HepG2 (cell line): ENCODE data around the gene ATP1A1. TPM values are rescaled to one million over a fixed set of nuclear protein-coding genes. Genes with fewer than 3 reads are reported as not detected.

Experiments used
- ATAC-seq: fragments of 200-7000 bp; cut with Tn5 transposase; 3 replicates; pipeline ENCODE4 v1.9.1; 2020; ENCODE audit warnings: mild to moderate bottlenecking, moderate library complexity
- BruUV-seq: library from RNA; stranded (reverse); fragments of 400-500 nt; replicated peaks from 2 replicates; lab custom pipeline; 2021; lab: Mats Ljungman, UMichigan
- CTCF ChIA-PET: fragments of 300-600 bp; formaldehyde crosslinking; extraction: SDS; loops from one replicate; lab custom pipeline; 2021; ENCODE audit warnings: low total read pairs, inconsistent platforms, low intra/inter-chr PET ratio; lab: Yijun Ruan, JAX
- POLR2A ChIA-PET: fragments of 350-600 bp; sonication (Branson Sonifier 250); formaldehyde crosslinking; loops from one replicate; lab custom pipeline; 2020; ENCODE audit warnings: antibody characterized with exemption, inconsistent platforms; lab: Yijun Ruan, JAX
- DNase-seq: peaks from one replicate; pipeline ENCODE4 v3.0.0-alpha.2; 2015; ENCODE audit warnings: low spot score
- FAIRE-seq: peaks from 3 replicates; lab custom pipeline; 2011; peaks lifted over from hg19 to GRCh38; lab: Jason Lieb, UNC
- H2AFZ ChIP-seq: one replicate; pipeline ENCODE4 v1.6.1; 2011; ENCODE audit warnings: low read length, inconsistent platforms
- H3K27ac ChIP-seq: fragments of 300-600 bp; 3 replicates; pipeline ENCODE4 v1.8.0; 2011; ENCODE audit warnings: mixed run types, mild to moderate bottlenecking, mixed read lengths, low read length, inconsistent platforms; ENCODE audit not compliant: insufficient read depth; ENCODE audit errors: extremely low read length
- H3K27me3 ChIP-seq, 2 experiments: fragments of 200-600 bp in 1 of 2; 2 replicates in 1 of 2; 3 replicates in 1 of 2; pipeline versions ENCODE4 v1.6.0 to v1.8.0; 2011; ENCODE audit warnings: low read length in 2 of 2, mild to moderate bottlenecking in 2 of 2, moderate library complexity in 2 of 2, inconsistent platforms in 1 of 2; ENCODE audit not compliant: insufficient read depth in 2 of 2, control insufficient read depth in 1 of 2
- H3K36me3 ChIP-seq, 2 experiments: fragments of 200-600 bp in 1 of 2; replicated peaks in 1 of 2; 2 replicates in 1 of 2; 3 replicates in 1 of 2; pipeline versions ENCODE4 v1.5.1 to v1.8.0; 2011; ENCODE audit warnings: low read length in 2 of 2, inconsistent platforms in 1 of 2; ENCODE audit not compliant: insufficient read depth in 2 of 2, control insufficient read depth in 1 of 2
- H3K4me1 ChIP-seq: 2 replicates; pipeline ENCODE4 v1.5.1; 2012; ENCODE audit warnings: low read length, inconsistent platforms; ENCODE audit not compliant: insufficient read depth
- H3K4me2 ChIP-seq: 2 replicates; pipeline ENCODE4 v1.6.0; 2011; ENCODE audit warnings: low read depth, low read length, inconsistent platforms
- H3K4me3 ChIP-seq, 3 experiments: fragments of 200-600 bp in 1 of 3; sonication (generic), shearing (Covaris generic) in 1 of 3; replicated peaks in 1 of 3; 2 replicates each; pipeline ENCODE4 v1.5.1; 2011 to 2016; ENCODE audit warnings: low read length in 3 of 3, inconsistent platforms in 2 of 3, low read depth in 2 of 3, mild to moderate bottlenecking in 2 of 3, control low read depth in 1 of 3, mixed read lengths in 1 of 3; ENCODE audit not compliant: insufficient read depth in 1 of 3
- H3K79me2 ChIP-seq: one replicate; pipeline ENCODE4 v1.6.1; 2011; ENCODE audit warnings: low read length, inconsistent platforms; ENCODE audit not compliant: insufficient read depth
- H3K9ac ChIP-seq: 2 replicates; pipeline ENCODE4 v1.6.0; 2011; ENCODE audit warnings: mild to moderate bottlenecking, low read depth, low read length, inconsistent platforms; ENCODE audit not compliant: insufficient read depth
- H3K9me3 ChIP-seq: 2 replicates; pipeline ENCODE4 v1.5.1; 2012; ENCODE audit warnings: mild to moderate bottlenecking, low read length
- H4K20me1 ChIP-seq: 2 replicates; pipeline ENCODE4 v1.6.0; 2011; ENCODE audit warnings: inconsistent platforms, mild to moderate bottlenecking, low read length, moderate library complexity; ENCODE audit not compliant: insufficient read depth
- ATF1 ChIP-seq: IDR thresholded peaks from 2 replicates; pipeline ENCODE4 v1.6.1; 2016; ENCODE audit warnings: mild to moderate bottlenecking, control low read depth
- DNMT1 ChIP-seq: sonication (generic); formaldehyde crosslinking; IDR thresholded peaks from 2 replicates; pipeline ENCODE4 v1.5.1; 2020; ENCODE audit warnings: mild to moderate bottlenecking, missing genetic modification reagents
- KLF9 ChIP-seq: IDR thresholded peaks from 2 replicates; pipeline ENCODE4 v1.6.1; 2016; ENCODE audit warnings: low read depth
- MAFF ChIP-seq: IDR thresholded peaks from 2 replicates; pipeline ENCODE4 v1.6.1; 2011; ENCODE audit warnings: low read depth, low read length, improper control_type of control experiment
- MAFK ChIP-seq, 2 experiments: IDR thresholded peaks in 1 of 2; conservative IDR thresholded peaks in 1 of 2; 2 replicates each; pipeline ENCODE4 v1.6.1; 2011; ENCODE audit warnings: improper control_type of control experiment in 2 of 2, low read length in 2 of 2
- MED8 ChIP-seq: sonication (generic); formaldehyde crosslinking; IDR thresholded peaks from 2 replicates; pipeline ENCODE4 v1.8.1; 2023; ENCODE audit warnings: mild to moderate bottlenecking, missing genetic modification reagents; ENCODE audit not compliant: insufficient replicate concordance
- NCOA2 ChIP-seq: sonication (generic); formaldehyde crosslinking; IDR thresholded peaks from 2 replicates; pipeline ENCODE4 v1.8.0; 2022; ENCODE audit warnings: inconsistent platforms
- NFAT5 ChIP-seq: sonication (generic); formaldehyde crosslinking; IDR thresholded peaks from 2 replicates; pipeline ENCODE4 v1.4.0; 2020; ENCODE audit warnings: missing genetic modification reagents
- SOX6 ChIP-seq, 2 experiments: fragments of 450-650 bp in 1 of 2; sonication (generic) in 1 of 2; formaldehyde crosslinking in 1 of 2; IDR thresholded peaks; 2 replicates each; pipeline versions ENCODE4 v1.4.0 to v1.6.1; 2017 to 2020; ENCODE audit warnings: antibody characterized with exemption in 1 of 2, mild to moderate bottlenecking in 1 of 2, missing genetic modification reagents in 1 of 2
- SP1 ChIP-seq, 2 experiments: fragments of 450-650 bp in 1 of 2; sonication (generic) in 1 of 2; formaldehyde crosslinking in 1 of 2; IDR thresholded peaks; 2 replicates each; pipeline versions ENCODE4 v1.4.0 to v1.6.1; 2016 to 2020; ENCODE audit warnings: missing genetic modification reagents in 1 of 2
- ZKSCAN1 ChIP-seq: fragments of 150-350 bp; IDR thresholded peaks from 2 replicates; pipeline ENCODE4 v1.6.1; 2014; ENCODE audit warnings: low read length
- ZNF34 ChIP-seq: sonication (generic); formaldehyde crosslinking; IDR thresholded peaks from 2 replicates; pipeline ENCODE4 v1.4.0; 2020; ENCODE audit warnings: mild to moderate bottlenecking, missing genetic modification reagents, borderline replicate concordance
- ZNF879 ChIP-seq: sonication (generic); formaldehyde crosslinking; IDR thresholded peaks from 2 replicates; pipeline ENCODE4 v1.8.1; 2023; ENCODE audit warnings: missing genetic modification reagents
- WGBS: methylation state at CpG from one replicate; pipeline ENCODE4 v1.1.6; 2017; ENCODE audit warnings: low lambda C conversion rate; 5-methylcytosine and 5-hydroxymethylcytosine counted together
- in situ Hi-C: cut with HindIII; loops from 2 replicates; pipeline ENCODE4 v1.10.0; 2017; ENCODE audit warnings: low pct_unique_long_range_greater_than_20kb; ENCODE audit not compliant: extremely low pct_ligation_motif_present
- intact Hi-C: fragments of 100-400 bp; cut with micrococcal nuclease; formaldehyde crosslinking; loops from one replicate; pipeline ENCODE4 v1.10.0; 2022; ENCODE audit not compliant: unreplicated experiment
- polyA plus RNA-seq, 8 experiments: library from polyadenylated mRNA; depleted of rRNA in 3 of 8; stranded (reverse) in 7 of 8; unstranded in 1 of 8; fragments of >200 nt; fragmentation: Illumina TruSeq in 4 of 8; extraction: Trizol in 4 of 8; gene quantifications; 2 replicates each; pipeline versions ENCODE4 v1.2.1 to v1.2.3, GENCODE V29; 2011 to 2016; ENCODE audit warnings: low read depth in 4 of 8, missing spikeins in 1 of 8, mixed read lengths in 1 of 8; ENCODE audit not compliant: insufficient read depth in 1 of 8
- total RNA-seq, 5 experiments: library from RNA; depleted of rRNA; stranded (reverse); fragments of >200 nt; fragmentation: Illumina TruSeq; extraction: Trizol; gene quantifications; 2 replicates each; pipeline ENCODE4 v1.2.3, GENCODE V29; 2016; ENCODE audit warnings: low read depth in 1 of 5
- TF ChIP-seq, protein P1 (sequence below): sonication (generic); formaldehyde crosslinking; IDR thresholded peaks from 2 replicates; pipeline ENCODE4 v1.4.0; 2020; ENCODE audit warnings: missing genetic modification reagents, borderline replicate concordance

The ATP1A1 gene
- total and polyA plus RNA-seq, 2 of the 13 experiments (the other 11 are each of a cell fraction or from before 2014, with no cell fraction given) = 280 to 705 TPM

DNA sequence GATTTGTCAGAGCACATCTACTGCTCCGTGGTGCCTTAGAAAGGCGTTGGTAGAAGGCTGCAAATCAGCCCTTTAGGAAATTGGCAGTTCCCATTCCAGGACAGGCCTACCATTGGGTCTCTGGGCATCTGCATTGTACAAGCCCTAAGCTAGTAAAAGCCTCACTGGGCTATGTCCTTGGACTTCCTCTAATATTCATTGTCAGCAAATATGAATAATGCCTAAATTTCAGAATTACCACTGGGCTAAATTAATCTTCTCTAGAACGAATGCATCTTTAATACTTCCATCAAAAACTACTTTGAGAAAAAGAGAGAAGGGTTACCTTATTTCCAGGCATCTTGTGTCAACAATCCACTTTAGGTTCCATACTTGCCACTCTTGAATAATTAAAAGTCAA lies 41.5 kb upstream of the ATP1A1 start:
- POLR2A ChIA-PET = no interaction called here
- H3K4me1 ChIP-seq = peaks cover 59% of the 10 kb centered on the region

GRCh38 chr1:116332451-116332850 lies 40.6 kb upstream of the ATP1A1 start:
- H3K4me2 ChIP-seq = no peak overlapping the region
- H3K4me3 ChIP-seq = no peak overlapping the region
- DNase-seq = no peak
- no peak overlapping the region for H3K9ac ChIP-seq
- no TSS peak for BruUV-seq
- CTCF ChIA-PET = no interaction called here
- H3K79me2 ChIP-seq = no peaks in the 10 kb centered on the region
- H3K27ac ChIP-seq = no peak overlapping the region
- FAIRE-seq = no peak
- peaks cover 0 to 8% of the 10 kb centered on the region in 2 experiments; a peak in 1 of 5 replicates for H3K27me3 ChIP-seq
- peaks cover 69% of the 10 kb centered on the region for H3K4me1 ChIP-seq
- no peak for TF ChIP-seq MED8 (CRISPR knock-in tag)
- no peak for TF ChIP-seq DNMT1 (CRISPR knock-in tag)
- no peak for TF ChIP-seq NFAT5 (CRISPR knock-in tag)
- no peak for TF ChIP-seq ATF1 (CRISPR knock-in tag)
- TF ChIP-seq SOX6 (IDR thresholded peaks at IDR 0.05) = no peak
- TF ChIP-seq SOX6 (CRISPR knock-in tag; IDR thresholded peaks at IDR 0.05) = no peak
- TF ChIP-seq, protein P1, sequence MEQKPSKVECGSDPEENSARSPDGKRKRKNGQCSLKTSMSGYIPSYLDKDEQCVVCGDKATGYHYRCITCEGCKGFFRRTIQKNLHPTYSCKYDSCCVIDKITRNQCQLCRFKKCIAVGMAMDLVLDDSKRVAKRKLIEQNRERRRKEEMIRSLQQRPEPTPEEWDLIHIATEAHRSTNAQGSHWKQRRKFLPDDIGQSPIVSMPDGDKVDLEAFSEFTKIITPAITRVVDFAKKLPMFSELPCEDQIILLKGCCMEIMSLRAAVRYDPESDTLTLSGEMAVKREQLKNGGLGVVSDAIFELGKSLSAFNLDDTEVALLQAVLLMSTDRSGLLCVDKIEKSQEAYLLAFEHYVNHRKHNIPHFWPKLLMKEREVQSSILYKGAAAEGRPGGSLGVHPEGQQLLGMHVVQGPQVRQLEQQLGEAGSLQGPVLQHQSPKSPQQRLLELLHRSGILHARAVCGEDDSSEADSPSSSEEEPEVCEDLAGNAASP = no peak
- TF ChIP-seq ZNF34 (CRISPR knock-in tag) = no peak
- no peak for TF ChIP-seq NCOA2 (CRISPR knock-in tag)
- TF ChIP-seq ZNF879 (CRISPR knock-in tag) = no peak
- ATAC-seq = no peak
- WGBS = 50% methylated on average over 3 of the region's 3 CpGs
- H2AFZ ChIP-seq = no peak overlapping the region
- H3K9me3 ChIP-seq = no peaks in the 10 kb centered on the region
- POLR2A ChIA-PET = no interaction called here
- in situ Hi-C loops = no loop called here
- no peaks in the 10 kb centered on the region for H4K20me1 ChIP-seq
- intact Hi-C loops = no loop called here
- H3K36me3 ChIP-seq = no peaks in the 10 kb centered on the region

More for the DNA sequence above, 41.5 kb upstream of the ATP1A1 start:
- CTCF ChIA-PET = no interaction called here
- DNase-seq = no peak
- Histone ChIP-seq H4K20me1 (no peaks in the 10 kb centered on the region), H2AFZ (no peak overlapping the region), H3K79me2 (no peaks in the 10 kb centered on the region), H3K27me3 (peaks cover 0 to 8% of the 10 kb centered on the region in 2 experiments; a peak in 1 of 5 replicates), H3K4me3 (no peak overlapping the region), H3K27ac (no peak overlapping the region), H3K9me3 (no peaks in the 10 kb centered on the region), H3K36me3 (no peaks in the 10 kb centered on the region), H3K4me2 (no peak overlapping the region), H3K9ac (no peak overlapping the region)
- BruUV-seq = no TSS peak
- WGBS = 64% methylated on average over 3 of the region's 3 CpGs
- TF ChIP-seq SP1 (IDR thresholded peaks at IDR 0.05) (no peak), SP1 (CRISPR knock-in tag; IDR thresholded peaks at IDR 0.05) (no peak), MAFF (peak; percentile 83), KLF9 (no peak), MAFK (conservative IDR thresholded peaks at IDR 0.05 in 1 of 2, IDR thresholded peaks at IDR 0.05 in 1 of 2; ENCODE audit: low read length in 2 of 2) (peak; percentile 62 to 83), ZKSCAN1 (no peak)
- in situ Hi-C loops (no loop called here), intact Hi-C loops (no loop called here)
- no peak for ATAC-seq
- FAIRE-seq = no peak
